T-helper 2 cell treated with Interferon-gamma antibody and Interleukin-4, amounts not matched to agents 5 μg/mL and 100 μg/mL, for 36 hours (primary cell): ENCODE results near the gene RILP.

ENCODE experiments used
- DNase-seq: peaks from one replicate; pipeline ENCODE4 v3.0.0; 2021; ENCODE audit warnings: low spot score
- H3K27ac Mint-ChIP-seq: one replicate; pipeline ENCODE4 v1.8.0; 2021; ENCODE audit warnings: mild to moderate bottlenecking, mixed read lengths
- H3K27me3 Mint-ChIP-seq: one replicate; pipeline ENCODE4 v1.8.0; 2021; ENCODE audit warnings: low read depth, mixed read lengths
- H3K36me3 Mint-ChIP-seq: one replicate; pipeline ENCODE4 v1.8.0; 2021; ENCODE audit warnings: low read depth, mixed read lengths
- H3K4me1 Mint-ChIP-seq: one replicate; pipeline ENCODE4 v1.8.0; 2021; ENCODE audit warnings: low read depth, mixed read lengths
- H3K4me3 Mint-ChIP-seq: one replicate; pipeline ENCODE4 v1.8.0; 2022; ENCODE audit warnings: mild to moderate bottlenecking, moderate library complexity, mixed read lengths
- H3K9me3 Mint-ChIP-seq: one replicate; pipeline ENCODE4 v1.8.0; 2021; ENCODE audit warnings: mixed read lengths

The RILP gene

GRCh38 chr17:1643293-1643998, 6.2 kb downstream of the RILP start:
- DNase-seq: no peak
- Mint-ChIP-seq H3K9me3 (no peaks in the 10 kb centered on the region), H3K27ac (no peak overlapping the region), H3K27me3 (no peaks in the 10 kb centered on the region), H3K36me3 (peaks cover 2% of the 10 kb centered on the region), H3K4me3 (no peak overlapping the region), H3K4me1 (peaks cover 22% of the 10 kb centered on the region)

GRCh38 chr17:1641065-1641403, 8.6 kb downstream of the RILP start:
- no peaks in the 10 kb centered on the region for H3K27me3 Mint-ChIP-seq
- no peak overlapping the region for H3K27ac Mint-ChIP-seq
- H3K4me1 Mint-ChIP-seq: peaks cover 16% of the 10 kb centered on the region
- H3K4me3 Mint-ChIP-seq: no peak overlapping the region
- DNase-seq: no peak
- H3K36me3 Mint-ChIP-seq: no peaks in the 10 kb centered on the region
- no peaks in the 10 kb centered on the region for H3K9me3 Mint-ChIP-seq

GRCh38 chr17:1640329-1641064, 9.2 kb downstream of the RILP start:
- Mint-ChIP-seq H3K27me3 (no peaks in the 10 kb centered on the region), H3K36me3 (no peaks in the 10 kb centered on the region), H3K27ac (no peak overlapping the region), H3K4me3 (no peak overlapping the region), H3K9me3 (no peaks in the 10 kb centered on the region), H3K4me1 (peaks cover 10% of the 10 kb centered on the region)
- DNase-seq: no peak

GRCh38 chr17:1639549-1640180, 10.0 kb downstream of the RILP start:
- DNase-seq: no peak
- Mint-ChIP-seq H3K4me3 (no peak overlapping the region), H3K27ac (no peak overlapping the region), H3K36me3 (no peaks in the 10 kb centered on the region), H3K9me3 (no peaks in the 10 kb centered on the region), H3K27me3 (no peaks in the 10 kb centered on the region), H3K4me1 (peaks cover 7% of the 10 kb centered on the region)

- Mint-ChIP-seq H3K27me3 (no peaks in the 10 kb centered on the region), H3K27ac (no peak overlapping the region), H3K4me1 (no peaks in the 10 kb centered on the region), H3K36me3 (no peaks in the 10 kb centered on the region), H3K4me3 (no peak overlapping the region), H3K9me3 (no peaks in the 10 kb centered on the region)
- no peak for DNase-seq
Observed at GRCh38 chr17:1638624-1639300, 10.9 kb downstream of the RILP start.

GRCh38 chr17:1638171-1638590, 11.5 kb downstream of the RILP start:
- Mint-ChIP-seq H3K9me3 (no peaks in the 10 kb centered on the region), H3K27ac (no peak overlapping the region), H3K4me3 (no peak overlapping the region), H3K36me3 (no peaks in the 10 kb centered on the region), H3K27me3 (no peaks in the 10 kb centered on the region), H3K4me1 (no peaks in the 10 kb centered on the region)
- DNase-seq: no peak

- Mint-ChIP-seq H3K36me3 (no peaks in the 10 kb centered on the region), H3K27ac (no peak overlapping the region), H3K4me1 (no peaks in the 10 kb centered on the region), H3K9me3 (no peaks in the 10 kb centered on the region), H3K27me3 (no peaks in the 10 kb centered on the region), H3K4me3 (no peak overlapping the region)
- DNase-seq: no peak
Observed at GRCh38 chr17:1636732-1637285, 12.9 kb downstream of the RILP start.

- Mint-ChIP-seq H3K4me3 (no peak overlapping the region), H3K9me3 (no peaks in the 10 kb centered on the region), H3K4me1 (no peaks in the 10 kb centered on the region), H3K36me3 (no peaks in the 10 kb centered on the region), H3K27ac (no peak overlapping the region), H3K27me3 (peaks cover 8% of the 10 kb centered on the region)
- DNase-seq: no peak
Observed at GRCh38 chr17:1635675-1636465, 13.8 kb downstream of the RILP start.

GRCh38 chr17:1634841-1635650, 14.6 kb downstream of the RILP start:
- Mint-ChIP-seq H3K4me1 (peaks cover 3% of the 10 kb centered on the region), H3K4me3 (no peak overlapping the region), H3K36me3 (no peaks in the 10 kb centered on the region), H3K27ac (no peak overlapping the region), H3K9me3 (no peaks in the 10 kb centered on the region), H3K27me3 (peaks cover 16% of the 10 kb centered on the region)
- no peak for DNase-seq

GRCh38 chr17:1630662-1631061, 19.0 kb downstream of the RILP start:
- H3K4me3 Mint-ChIP-seq: peak overlapping the region; percentile 78
- H3K27ac Mint-ChIP-seq: no peak overlapping the region
- peaks cover 16% of the 10 kb centered on the region for H3K4me1 Mint-ChIP-seq
- peaks cover 39% of the 10 kb centered on the region for H3K27me3 Mint-ChIP-seq
- no peak for DNase-seq
- no peaks in the 10 kb centered on the region for H3K9me3 Mint-ChIP-seq
- no peaks in the 10 kb centered on the region for H3K36me3 Mint-ChIP-seq

- Mint-ChIP-seq H3K4me3 (peak overlapping the region; percentile 78), H3K36me3 (no peaks in the 10 kb centered on the region), H3K9me3 (no peaks in the 10 kb centered on the region), H3K4me1 (peaks cover 16% of the 10 kb centered on the region), H3K27me3 (peaks cover 48% of the 10 kb centered on the region), H3K27ac (peak overlapping the region; percentile 76)
- peak; percentile 68 for DNase-seq
Observed at GRCh38 chr17:1629504-1630310, 20.0 kb downstream of the RILP start.

GRCh38 chr17:1628856-1629503, 20.7 kb downstream of the RILP start:
- DNase-seq: peak; percentile 85
- Mint-ChIP-seq H3K36me3 (no peaks in the 10 kb centered on the region), H3K9me3 (no peaks in the 10 kb centered on the region), H3K27ac (peak overlapping the region; percentile 77), H3K27me3 (peaks cover 49% of the 10 kb centered on the region), H3K4me1 (peaks cover 16% of the 10 kb centered on the region), H3K4me3 (peak overlapping the region; percentile 89)
